Trophoblast cell (in vitro differentiated cells and primary cell): ENCODE results near the gene M6PR.

Experiments
- DNase-seq, 2 donors: peaks; one replicate each; pipeline ENCODE4 v3.0.0-alpha.2; 2016
- H2AFZ ChIP-seq: 2 replicates; pipeline ENCODE4 v1.6.1; 2013; ENCODE audit warnings: low read length, moderate library complexity, mild to moderate bottlenecking; ENCODE audit not compliant: insufficient read depth, poor library complexity
- H2AK5ac ChIP-seq: 2 replicates; pipeline ENCODE4 v1.6.1; 2013; ENCODE audit warnings: mild to moderate bottlenecking, low read length
- H2BK120ac ChIP-seq: 2 replicates; pipeline ENCODE4 v1.6.1; 2013; ENCODE audit warnings: low read length, mild to moderate bottlenecking, moderate library complexity; ENCODE audit not compliant: insufficient read depth, poor library complexity
- H2BK12ac ChIP-seq: 2 replicates; pipeline ENCODE4 v1.6.1; 2013; ENCODE audit warnings: mild to moderate bottlenecking, low read length, moderate library complexity
- H2BK5ac ChIP-seq: 2 replicates; pipeline ENCODE4 v1.6.1; 2013; ENCODE audit warnings: low read length, low read depth, moderate library complexity, mild to moderate bottlenecking; ENCODE audit not compliant: poor library complexity
- H3K14ac ChIP-seq: 2 replicates; pipeline ENCODE4 v1.6.1; 2013; ENCODE audit warnings: mild to moderate bottlenecking, low read length
- H3K18ac ChIP-seq: 2 replicates; pipeline ENCODE4 v1.6.1; 2013; ENCODE audit warnings: mild to moderate bottlenecking, low read length
- H3K23ac ChIP-seq: 2 replicates; pipeline ENCODE4 v1.6.1; 2013; ENCODE audit warnings: low read length
- H3K27ac ChIP-seq: 2 replicates; pipeline ENCODE4 v1.5.1; 2013; ENCODE audit warnings: low read depth, mild to moderate bottlenecking, inconsistent platforms, low read length, moderate library complexity
- H3K27me3 ChIP-seq: 2 replicates; pipeline ENCODE4 v1.6.1; 2013; ENCODE audit warnings: inconsistent platforms, mild to moderate bottlenecking, low read length, moderate library complexity; ENCODE audit not compliant: insufficient read depth
- H3K36me3 ChIP-seq, 2 experiments: 1 replicate in 1 of 2; 2 replicates in 1 of 2; pipeline ENCODE4 v1.6.1; 2013; ENCODE audit warnings: low read length in 2 of 2, mild to moderate bottlenecking in 2 of 2, moderate library complexity in 1 of 2; ENCODE audit not compliant: insufficient read depth in 2 of 2, control insufficient read depth in 1 of 2
- H3K4ac ChIP-seq: 2 replicates; pipeline ENCODE4 v1.6.1; 2013; ENCODE audit warnings: low read depth, mild to moderate bottlenecking, low read length, moderate library complexity
- H3K4me1 ChIP-seq, 2 experiments: 1 replicate in 1 of 2; 2 replicates in 1 of 2; pipeline ENCODE4 v1.6.1; 2013; ENCODE audit warnings: low read length in 2 of 2, mild to moderate bottlenecking in 2 of 2, moderate library complexity in 1 of 2; ENCODE audit not compliant: insufficient read depth in 2 of 2, control insufficient read depth in 1 of 2
- H3K4me2 ChIP-seq: 2 replicates; pipeline ENCODE4 v1.6.1; 2013; ENCODE audit warnings: inconsistent platforms, mild to moderate bottlenecking, low read length, moderate library complexity
- H3K4me3 ChIP-seq: 2 replicates; pipeline ENCODE4 v1.5.1; 2013; ENCODE audit warnings: mild to moderate bottlenecking, low read depth, low read length, inconsistent platforms
- H3K79me1 ChIP-seq: one replicate; pipeline ENCODE4 v1.6.1; 2013; ENCODE audit warnings: low read length
- H3K79me2 ChIP-seq: 2 replicates; pipeline ENCODE4 v1.6.1; 2013; ENCODE audit warnings: low read length, mild to moderate bottlenecking; ENCODE audit not compliant: control insufficient read depth, insufficient read depth, poor library complexity
- H3K9ac ChIP-seq: 2 replicates; pipeline ENCODE4 v1.6.1; 2013; ENCODE audit warnings: mild to moderate bottlenecking, low read length
- H3K9me3 ChIP-seq: 2 replicates; pipeline ENCODE4 v1.6.1; 2013; ENCODE audit warnings: low read depth, mild to moderate bottlenecking, control low read depth, inconsistent platforms, low read length; ENCODE audit not compliant: insufficient read depth
- H4K12ac ChIP-seq: 2 replicates; pipeline ENCODE4 v1.6.1; 2013; ENCODE audit warnings: low read depth, mild to moderate bottlenecking, low read length, moderate library complexity
- H4K8ac ChIP-seq: 2 replicates; pipeline ENCODE4 v1.6.1; 2013; ENCODE audit warnings: low read depth, mild to moderate bottlenecking, low read length, moderate library complexity
- H4K91ac ChIP-seq: one replicate; pipeline ENCODE4 v1.6.1; 2013; ENCODE audit warnings: low read depth, mild to moderate bottlenecking, low read length, moderate library complexity
- WGBS: extraction: QIAGEN DNeasy Blood & Tissue Kit; methylation state at CpG from one replicate; pipeline ENCODE4 v1.1.7; 2013; ENCODE audit warnings: missing lambda C conversion rate; ENCODE audit not compliant: insufficient read length, insufficient coverage; ENCODE audit errors: extremely low coverage; 5-methylcytosine and 5-hydroxymethylcytosine counted together

The M6PR gene

DNA sequence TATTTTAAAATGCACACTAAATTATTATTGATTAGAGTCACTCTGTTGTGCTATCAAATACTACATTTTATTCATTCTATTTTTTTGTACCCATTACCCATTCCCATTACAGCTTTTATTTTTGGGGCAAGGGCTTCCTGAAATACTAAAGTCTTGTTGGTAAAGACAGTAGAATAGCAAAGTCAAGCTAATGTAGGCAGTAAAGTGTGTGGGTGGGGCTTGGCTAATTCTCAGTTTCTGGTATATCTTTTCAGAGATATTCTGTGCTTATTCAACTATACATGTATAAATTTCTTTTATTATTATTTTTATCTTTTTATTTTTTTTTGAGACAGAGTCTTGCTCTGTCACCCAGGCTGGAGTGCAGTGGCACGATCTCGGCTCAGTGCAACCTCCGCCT is 57.5 kb downstream of the M6PR start:
- Histone ChIP-seq H3K27me3 (no peaks in the 10 kb centered on the region), H2AFZ (no peak overlapping the region), H2AK5ac (no peak overlapping the region), H3K9ac (no peak overlapping the region), H3K4ac (no peak overlapping the region), H3K27ac (no peak overlapping the region), H3K79me1 (peaks cover 2% of the 10 kb centered on the region), H2BK5ac (no peak overlapping the region), H4K12ac (no peak overlapping the region), H4K8ac (no peak overlapping the region), H3K14ac (no peak overlapping the region), H3K23ac (no peak overlapping the region), H3K18ac (no peak overlapping the region), H3K79me2 (no peaks in the 10 kb centered on the region), H3K9me3 (no peaks in the 10 kb centered on the region), H3K4me3 (no peak overlapping the region), H3K36me3 (no peaks in the 10 kb centered on the region), H2BK12ac (no peak overlapping the region), H3K4me1 (no peaks in the 10 kb centered on the region), H4K91ac (no peak overlapping the region), H2BK120ac (no peak overlapping the region), H3K4me2 (no peak overlapping the region)
- WGBS = no CpG with 5 or more reads among the region's 3 CpGs
- no peak for DNase-seq
